ENCODE results near the gene TMEM240. TPM values are rescaled to one million over a fixed set of nuclear protein-coding genes. Genes with fewer than 3 reads are reported as not detected.

Gene TMEM240
- total and polyA plus RNA-seq, 2 of the 8 experiments (the other 6 are each of a cell fraction or from before 2014, with no cell fraction given): 3.6 to 5.7 TPM

GRCh38 chr1:1547011-1547410 is 6.6 kb upstream of the TMEM240 start:
- Histone ChIP-seq H4K91ac (replicated peaks; ENCODE audit: insufficient read length, low read length) (no peak overlapping the region), H4K5ac (ENCODE audit: insufficient read length, low read depth, low read length) (no peak overlapping the region), H2BK15ac (ENCODE audit: low read length) (no peak overlapping the region), H3K4me1 (replicated peaks in 1 of 4; ENCODE audit: control insufficient read depth in 3 of 4, insufficient read depth in 4 of 4, low read length in 3 of 4) (no peaks in the 10 kb centered on the region; a peak in 1 of 7 replicates), H3K27ac (ENCODE audit: low read depth, low read length) (no peak overlapping the region), H3K18ac (ENCODE audit: extremely low read depth, low read length) (no peak overlapping the region), H4K20me1 (replicated peaks in 1 of 2; ENCODE audit: control insufficient read depth in 1 of 2, insufficient read depth in 2 of 2, low read length in 2 of 2) (peaks cover 15 to 24% of the 10 kb centered on the region in 2 experiments), H3K79me1 (ENCODE audit: low read depth, low read length) (peaks cover 11% of the 10 kb centered on the region), H4K8ac (ENCODE audit: extremely low read depth, insufficient read depth, low read length) (no peak overlapping the region), H3K9ac (replicated peaks in 1 of 4; ENCODE audit: extremely low read depth in 1 of 4, low read depth in 3 of 4, low read length in 3 of 4) (no peak overlapping the region), H3K4me3 (ENCODE audit: extremely low read depth in 1 of 4, insufficient read depth in 2 of 4, low read depth in 3 of 4, low read length in 4 of 4) (no peak overlapping the region), H2BK20ac (ENCODE audit: low read length) (no peak overlapping the region), H3K4ac (replicated peaks; ENCODE audit: insufficient read length, low read depth, low read length) (no peak overlapping the region), H2AK5ac (ENCODE audit: low read depth, low read length) (no peak overlapping the region), H2AFZ (ENCODE audit: low read length) (no peak overlapping the region), H3K56ac (replicated peaks; ENCODE audit: insufficient read length, low read depth, low read length) (no peak overlapping the region), H3K36me3 (ENCODE audit: control insufficient read depth in 2 of 4, insufficient read depth in 4 of 4, low read length in 3 of 4) (peaks cover 0 to 15% (median 7%) of the 10 kb centered on the region in 4 experiments; a peak in 3 of 8 replicates), H3K9me3 (ENCODE audit: insufficient read depth in 2 of 2, low read depth in 1 of 2, low read length in 1 of 2) (no peaks in the 10 kb centered on the region), H3K79me2 (ENCODE audit: control insufficient read depth in 1 of 2, insufficient read depth in 2 of 2, low read length in 2 of 2) (peaks cover 0 to 9% of the 10 kb centered on the region in 2 experiments; a peak in 1 of 4 replicates), H3K27me3 (replicated peaks in 1 of 4; ENCODE audit: control insufficient read depth in 3 of 4, extremely low read depth in 1 of 4, insufficient read depth in 3 of 4, low read length in 3 of 4) (no peaks in the 10 kb centered on the region), H3K23ac (ENCODE audit: insufficient read length) (no peak overlapping the region), H2BK5ac (ENCODE audit: low read depth, low read length) (no peak overlapping the region), H3K4me2 (ENCODE audit: insufficient read depth in 1 of 2, low read depth in 2 of 2, low read length in 2 of 2) (no peak overlapping the region), H3K14ac (ENCODE audit: insufficient read length) (no peak overlapping the region), H3K23me2 (ENCODE audit: low read depth, low read length) (no peaks in the 10 kb centered on the region), H2BK120ac (replicated peaks; ENCODE audit: low read depth, low read length) (no peak overlapping the region), H2BK12ac (ENCODE audit: low read depth, low read length) (no peak overlapping the region)
- FAIRE-seq (no peak), DNase-seq (ENCODE audit: low read depth in 1 of 2, low spot score in 2 of 2) (no peak)
- TF ChIP-seq KDM4A (IDR thresholded peaks at IDR 0.05; ENCODE audit: low read depth, low read length, severe bottlenecking) (no peak), RNF2 (IDR thresholded peaks at IDR 0.05; ENCODE audit: borderline replicate concordance, low read depth, low read length, missing control alignments, poor library complexity, severe bottlenecking) (no peak), TAF1 (IDR thresholded peaks at IDR 0.05; ENCODE audit: low read depth, low read length) (no peak), USF2 (IDR thresholded peaks at IDR 0.05; ENCODE audit: low read length) (no peak), E2F6 (IDR thresholded peaks at IDR 0.05) (no peak), SP4 (IDR thresholded peaks at IDR 0.05; ENCODE audit: low read length) (no peak), HDAC6 (IDR thresholded peaks at IDR 0.05; ENCODE audit: low read depth, low read length) (no peak), CREB1 (IDR thresholded peaks at IDR 0.05) (no peak), SP1 (IDR thresholded peaks at IDR 0.05; ENCODE audit: low read depth, low read length) (no peak), BACH1 (IDR thresholded peaks at IDR 0.05; ENCODE audit: low read length) (no peak), ZNF274 (IDR thresholded peaks at IDR 0.05; ENCODE audit: borderline replicate concordance, extremely low read depth, low read length) (no peak)
- CTCF ChIA-PET (ENCODE audit: partially characterized antibody): interaction anchor here (0.8 to 1.7 kb wide), 7 partner anchors 9 to 70 kb away, joined by 3 to 6 read pairs (median 3); no protein-coding TSS in a partner anchor
- WGBS, 2 experiments (ENCODE audit: extremely low coverage in 1 of 2, insufficient coverage in 1 of 2, insufficient read length in 1 of 2, insufficient replicate concordance in 2 of 2, low coverage in 1 of 2, low lambda C conversion rate in 2 of 2, missing lambda C conversion rate in 1 of 2): 92% methylated on average over 8 of the region's 9 CpGs; no CpG with 5 or more reads in 1 of the 2 experiments
- POLR2A ChIA-PET (ENCODE audit: partially characterized antibody): interaction anchor here (1.8 to 23.0 kb wide), 2 partner anchors 10 to 17 kb away, joined by 6 to 367 read pairs; no protein-coding TSS in a partner anchor
